Mesangial cell (primary cell): ENCODE data around the gene PYGO2. TPM values are rescaled to one million over a fixed set of nuclear protein-coding genes. Genes with fewer than 3 reads are reported as not detected.

Experiments
- total RNA-seq: library from RNA; depleted of rRNA; stranded (reverse); fragments of >200 nt; gene quantifications from 2 replicates; pipeline ENCODE4 v1.2.3, GENCODE V29; 2015

The PYGO2 gene, protein sequence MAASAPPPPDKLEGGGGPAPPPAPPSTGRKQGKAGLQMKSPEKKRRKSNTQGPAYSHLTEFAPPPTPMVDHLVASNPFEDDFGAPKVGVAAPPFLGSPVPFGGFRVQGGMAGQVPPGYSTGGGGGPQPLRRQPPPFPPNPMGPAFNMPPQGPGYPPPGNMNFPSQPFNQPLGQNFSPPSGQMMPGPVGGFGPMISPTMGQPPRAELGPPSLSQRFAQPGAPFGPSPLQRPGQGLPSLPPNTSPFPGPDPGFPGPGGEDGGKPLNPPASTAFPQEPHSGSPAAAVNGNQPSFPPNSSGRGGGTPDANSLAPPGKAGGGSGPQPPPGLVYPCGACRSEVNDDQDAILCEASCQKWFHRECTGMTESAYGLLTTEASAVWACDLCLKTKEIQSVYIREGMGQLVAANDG
- total RNA-seq = 21.0 and 27.5 TPM in 2 replicates

DNA sequence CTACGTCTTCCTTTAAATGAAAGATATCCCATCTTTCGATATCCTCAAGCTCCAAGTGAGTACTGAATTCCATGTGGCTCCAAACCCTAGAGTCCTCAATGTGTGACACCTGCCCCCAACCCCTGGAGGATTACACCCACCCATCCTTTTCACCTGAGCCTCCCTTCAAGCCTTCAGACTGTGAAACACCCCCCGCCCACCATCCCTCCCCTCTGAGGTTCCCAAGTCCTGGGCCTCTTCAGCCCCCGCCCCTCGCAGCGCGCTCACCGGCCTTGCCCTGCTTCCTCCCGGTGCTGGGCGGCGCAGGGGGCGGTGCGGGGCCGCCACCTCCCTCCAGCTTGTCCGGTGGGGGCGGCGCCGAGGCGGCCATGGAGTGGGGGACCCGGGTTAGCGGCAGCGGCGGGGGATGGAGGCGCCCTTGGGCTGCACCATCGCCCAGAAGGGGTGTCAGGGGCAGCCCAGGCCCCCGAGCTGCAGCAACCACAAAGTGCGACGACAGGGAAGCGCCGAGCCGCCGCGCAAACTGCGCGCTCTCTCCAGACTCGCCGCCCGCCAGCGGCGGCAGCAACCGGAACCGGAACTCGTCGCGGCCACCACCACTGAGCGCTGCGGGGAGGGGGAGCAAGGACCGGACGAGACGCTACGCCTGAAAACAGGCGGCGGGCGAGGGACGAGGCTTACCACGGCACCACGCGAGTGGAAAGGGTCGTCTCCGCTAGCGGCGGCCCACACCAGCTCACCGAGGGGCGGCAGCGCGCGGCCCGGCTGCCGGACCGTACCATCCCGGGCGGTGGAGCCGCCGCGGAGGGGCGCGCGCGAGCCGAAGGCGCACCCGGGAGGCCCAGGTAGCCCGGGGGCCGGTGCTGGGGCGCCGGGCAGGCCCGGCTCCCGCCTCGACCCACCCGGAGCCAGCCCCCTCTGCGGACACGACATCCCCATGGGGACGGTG, at the start of gene PYGO2:
TSS of gene PYGO2 (minus strand) at position 576 of the 949 bp plus-strand sequence. CDS start at position 370, 206 bp downstream.

DNA sequence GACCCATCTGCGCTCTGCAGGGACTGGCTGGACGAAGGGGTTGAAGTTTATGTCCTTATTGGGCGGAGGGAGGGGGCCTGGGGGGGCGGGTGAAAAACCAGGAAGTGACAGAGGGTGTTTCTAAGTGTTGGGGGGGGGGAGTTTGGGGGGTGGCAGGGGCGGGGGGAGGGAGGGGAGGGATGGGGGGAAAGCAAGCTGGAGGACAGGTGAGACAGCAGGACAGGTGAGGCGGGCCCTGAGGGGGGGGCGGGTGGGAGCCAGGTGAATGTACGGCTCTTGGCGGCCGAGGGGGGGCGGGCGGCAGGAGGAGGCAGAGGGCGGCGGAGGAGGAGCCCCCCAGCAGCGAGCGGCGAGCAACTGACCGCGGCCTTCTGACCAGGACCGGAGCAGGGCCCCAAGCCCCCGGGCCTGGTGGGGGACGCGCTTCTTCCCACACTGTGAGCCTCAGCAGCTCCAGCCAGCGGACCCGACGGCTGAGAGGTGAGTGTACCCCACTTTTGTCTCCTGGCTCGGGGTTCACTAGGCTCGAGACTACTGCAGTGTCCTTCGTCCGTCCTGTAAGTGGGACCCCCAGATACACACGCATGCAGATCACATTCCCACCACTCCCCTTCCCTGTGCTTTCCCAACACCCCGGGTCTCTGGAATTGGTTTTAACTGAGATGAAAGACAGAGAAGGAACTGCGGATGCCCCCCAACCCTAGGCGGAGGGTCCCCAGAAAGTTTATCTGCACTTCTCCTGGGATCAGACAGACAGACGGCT, 41.1 kb upstream of the PYGO2 start, which contains the start of gene ZBTB7B:
TSS of gene ZBTB7B (plus strand) at position 339 of the 763 bp plus-strand sequence. CDS start 11,859 bp downstream, outside the sequence.

DNA sequence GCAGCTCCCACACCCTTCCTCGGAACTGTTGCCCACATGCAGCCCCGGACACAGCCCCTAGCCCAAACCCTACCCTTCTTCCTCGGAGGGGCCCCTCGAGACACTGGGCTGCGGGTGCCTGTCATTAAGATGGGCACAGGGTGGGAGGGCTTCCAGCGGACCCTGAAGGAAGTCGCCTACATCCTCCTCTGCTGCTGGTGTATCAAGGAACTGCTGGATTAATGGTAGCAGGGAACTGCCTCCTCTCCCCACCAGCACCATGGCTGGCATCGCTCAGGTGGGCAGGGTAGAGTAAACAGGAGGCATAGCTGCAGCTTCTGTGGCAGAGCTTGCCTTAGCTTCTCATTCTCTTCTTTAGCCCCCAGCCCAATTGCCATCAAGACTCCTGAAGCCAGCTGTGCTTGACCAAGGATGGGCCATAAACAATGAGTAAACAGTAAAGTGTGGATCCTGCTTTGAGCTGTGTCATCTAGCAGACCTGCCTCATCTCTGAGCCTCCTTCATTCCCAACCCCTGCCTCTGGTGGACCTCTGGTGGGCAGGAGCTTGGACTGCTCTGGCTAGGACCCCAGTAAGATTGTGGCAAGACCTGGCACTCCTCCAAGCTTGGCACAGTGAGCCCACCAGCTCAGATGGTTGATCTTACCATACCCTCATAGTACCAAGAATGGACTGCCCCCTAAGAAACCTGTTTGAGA, 32.1 kb upstream of the PYGO2 start, which contains the start of gene LENEP:
TSS of gene LENEP (plus strand) at position 15 of the 697 bp plus-strand sequence. CDS start at position 37, 22 bp downstream.

DNA sequence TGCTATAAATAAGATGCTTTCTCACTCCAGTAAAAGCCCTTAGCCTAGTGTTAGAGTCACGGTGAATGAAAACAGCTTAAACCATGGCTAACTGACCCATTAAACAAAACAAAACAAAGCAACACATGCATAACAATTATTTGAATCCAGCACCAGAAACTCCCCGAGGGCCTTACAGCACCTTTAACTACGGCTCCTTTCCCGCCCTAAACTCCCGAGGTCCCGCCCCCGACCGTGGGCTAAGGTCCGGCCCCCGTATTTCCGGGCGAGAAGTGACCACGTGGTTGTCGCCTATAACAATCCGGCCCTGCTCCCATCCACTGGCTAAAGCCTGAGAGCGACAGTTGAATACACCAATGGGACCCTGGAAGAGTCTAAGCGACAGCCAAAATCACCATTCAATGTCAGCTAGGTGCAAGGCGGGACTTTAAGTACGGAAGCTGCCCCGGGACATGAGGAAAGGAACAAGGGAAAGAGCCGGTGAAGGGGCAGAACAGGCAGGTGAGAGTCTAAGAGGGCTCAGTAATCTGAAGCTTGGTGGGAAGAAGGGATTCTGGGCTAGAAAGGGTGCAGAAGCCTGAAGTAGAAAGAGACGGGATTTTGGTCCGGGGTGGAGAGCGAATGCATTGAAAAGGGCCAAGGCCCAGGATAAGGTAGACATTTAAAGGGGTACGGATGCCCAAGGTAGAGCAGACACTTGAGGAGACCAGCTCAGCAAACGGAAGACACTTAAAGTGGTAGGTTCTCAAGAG, 21.5 kb upstream of the PYGO2 start, which contains the start of gene FLAD1:
TSS of gene FLAD1 (plus strand) at position 448 of the 752 bp plus-strand sequence. CDS start 351 bp downstream, outside the sequence.

DNA sequence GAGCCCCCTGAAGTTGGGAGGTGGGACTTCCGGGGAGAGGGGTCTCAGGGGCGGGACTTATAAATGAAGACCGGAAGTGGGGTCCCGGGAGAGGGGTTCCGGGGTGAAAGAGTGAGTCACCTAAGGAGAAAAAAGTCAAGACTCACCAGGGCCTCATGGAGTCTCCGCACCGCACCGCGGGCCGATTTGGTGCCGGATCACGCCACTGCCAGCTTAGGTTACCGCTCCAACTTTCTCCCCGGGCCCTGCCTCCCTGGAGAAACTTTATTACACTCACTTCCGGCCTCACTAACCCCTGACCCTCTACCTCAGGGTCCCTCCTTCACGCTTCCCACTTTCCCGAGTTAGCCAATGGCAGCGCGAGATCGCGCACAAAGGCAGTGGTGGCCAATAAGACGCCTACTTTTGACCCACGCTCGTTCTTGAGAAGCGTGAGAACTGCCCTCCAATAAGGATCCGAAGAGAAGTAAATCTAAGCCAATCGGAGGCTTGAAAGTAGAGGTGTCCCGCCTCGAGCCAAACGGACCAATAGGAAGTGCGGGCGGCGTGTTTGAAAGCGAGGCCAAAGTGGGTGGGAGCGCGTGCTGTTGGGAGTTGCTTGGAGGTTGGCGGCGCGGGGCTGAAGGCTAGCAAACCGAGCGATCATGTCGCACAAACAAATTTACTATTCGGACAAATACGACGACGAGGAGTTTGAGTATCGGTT, 12.7 kb upstream of the PYGO2 start, which contains the start of gene CKS1B:
TSS of gene CKS1B (plus strand) at position 580 of the 706 bp plus-strand sequence. CDS start at position 645, 65 bp downstream.

DNA sequence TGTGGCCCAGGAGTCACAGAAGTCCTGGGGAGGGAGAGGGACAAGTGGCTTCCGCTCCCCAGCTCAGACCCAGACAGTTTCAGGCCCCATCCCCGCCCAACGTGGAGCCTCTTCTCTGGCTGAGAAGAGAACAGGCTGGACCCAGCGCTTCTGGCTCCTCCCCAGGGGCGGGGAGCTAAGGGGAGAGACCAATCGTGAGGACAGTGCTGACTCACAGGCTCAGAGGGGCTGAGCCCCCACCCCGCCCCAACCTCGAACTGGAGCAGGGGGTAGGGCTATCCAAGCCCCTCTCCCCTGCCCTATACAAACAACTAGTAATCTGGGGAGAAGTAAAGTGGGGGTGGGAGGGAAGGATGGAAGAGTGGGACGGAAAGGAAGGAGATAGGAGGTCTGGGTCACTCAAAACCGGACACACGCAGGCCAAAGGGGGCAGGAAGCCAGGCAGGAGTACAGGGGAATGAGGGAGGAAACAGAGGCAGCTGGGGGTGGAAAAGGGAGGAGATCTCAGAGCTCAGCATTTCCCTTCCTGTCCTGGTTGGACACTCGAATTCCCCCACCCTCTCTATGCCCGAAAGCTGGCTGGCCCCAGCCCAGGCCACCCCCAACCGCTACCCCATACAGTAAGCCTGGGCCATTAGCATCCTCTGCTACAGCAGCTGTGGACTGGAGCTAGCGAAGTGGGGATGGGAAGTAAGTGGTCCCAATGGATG, 9.2 kb upstream of the PYGO2 start, which contains the start of gene SHC1:
TSS of gene SHC1 (minus strand) at position 117 of the 710 bp plus-strand sequence. CDS start 221 bp downstream, outside the sequence.

DNA sequence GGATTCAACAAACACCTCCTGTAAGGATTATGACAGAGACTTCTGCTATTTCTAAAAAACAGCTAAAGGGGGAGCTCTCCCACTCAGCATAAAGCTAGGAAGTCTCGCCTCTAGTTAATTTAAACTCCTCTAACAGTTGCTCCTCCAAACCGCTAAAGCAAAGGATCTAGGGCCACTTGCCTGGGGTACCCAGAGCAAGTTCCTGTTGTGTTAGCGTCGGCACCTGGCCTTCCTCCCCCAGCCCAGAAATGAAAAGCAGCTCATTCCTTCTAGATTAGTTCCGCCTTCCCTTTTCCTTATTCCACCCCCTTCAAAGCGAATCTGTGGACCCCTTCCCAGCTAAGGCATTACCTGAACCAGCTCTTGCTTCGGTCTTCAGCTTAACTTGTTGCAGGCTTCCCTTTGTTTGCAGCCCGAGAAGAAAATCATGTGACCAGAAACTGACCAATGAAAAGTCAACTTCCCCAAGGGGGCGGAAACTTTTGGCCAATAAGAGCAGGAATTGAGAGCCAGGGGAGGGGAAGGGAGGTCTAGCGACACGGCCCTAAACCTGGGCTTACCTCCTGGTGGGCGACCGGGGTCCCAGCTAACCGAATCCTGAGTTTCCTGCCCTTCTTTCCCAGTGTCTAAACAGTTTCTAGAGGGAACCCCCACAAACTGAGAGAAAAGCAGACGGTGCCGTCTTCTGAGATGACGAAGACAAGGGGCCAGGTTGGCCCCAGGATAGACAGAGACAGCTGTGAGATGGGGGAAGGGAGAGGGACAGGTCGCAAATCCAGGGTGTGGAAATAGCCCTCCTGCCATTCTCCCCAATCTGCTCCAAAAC, 5.7 kb downstream of the PYGO2 start, which contains the start of gene PBXIP1:
TSS of gene PBXIP1 (minus strand) at position 382 of the 826 bp plus-strand sequence. CDS start 2,378 bp downstream, outside the sequence.

DNA sequence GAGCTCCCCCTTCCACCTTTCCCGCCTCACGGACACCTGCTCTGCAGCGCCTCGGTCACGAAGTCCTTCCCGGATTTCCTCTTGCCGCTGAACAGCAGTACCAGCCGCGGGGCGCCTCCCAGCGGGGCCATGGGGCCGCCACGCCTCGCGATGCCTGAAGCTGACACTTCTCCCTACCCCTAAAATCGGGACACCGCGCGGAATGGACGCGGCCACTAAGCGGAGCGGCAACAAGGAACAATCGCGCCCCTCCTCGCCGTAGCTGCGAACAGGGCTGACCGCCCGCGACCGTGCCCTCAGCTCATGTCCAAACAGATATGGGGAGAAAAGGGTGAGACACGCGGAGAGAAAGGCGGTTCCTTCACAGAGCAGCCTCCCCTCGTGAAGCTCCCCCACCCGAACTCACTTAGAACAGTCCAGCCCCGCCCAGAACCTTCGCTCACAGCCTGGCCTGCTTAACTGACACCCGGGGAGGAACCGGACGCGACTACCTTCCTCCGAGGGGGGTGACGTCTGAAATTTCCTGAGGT, 25.0 kb downstream of the PYGO2 start, which contains the start of gene PMVK:
TSS of gene PMVK (minus strand) at position 165 of the 530 bp plus-strand sequence. CDS start at position 131, 34 bp downstream.

Other genes starting within 250 kb of the PYGO2 start
- under 0.01 TPM in 2 replicates for gene KCNN3, start 91.5 kb downstream of the PYGO2 start, total RNA-seq
- gene PMVK, start 25.1 kb downstream of the PYGO2 start, total RNA-seq = 10.8 and 13.6 TPM in 2 replicates
- 19.6 and 134 TPM in 2 replicates for gene PBXIP1, start 5.7 kb downstream of the PYGO2 start, total RNA-seq
- 197 and 225 TPM in 2 replicates for gene SHC1, start 9.0 kb upstream of the PYGO2 start, total RNA-seq
- gene CKS1B, start 12.9 kb upstream of the PYGO2 start, total RNA-seq = 35.0 and 288 TPM in 2 replicates
- gene FLAD1, start 21.6 kb upstream of the PYGO2 start, total RNA-seq = 39.6 and 50.0 TPM in 2 replicates
- 0.89 TPM in 1 of 2 replicates, not detected in the other for gene LENEP, start 31.8 kb upstream of the PYGO2 start, total RNA-seq
- 19.1 and 23.5 TPM in 2 replicates for gene ZBTB7B, start 41.0 kb upstream of the PYGO2 start, total RNA-seq
- 0.13 TPM in 1 of 2 replicates, not detected in the other for gene DCST2, start 72.0 kb upstream of the PYGO2 start, total RNA-seq
- gene DCST1, start 72.0 kb upstream of the PYGO2 start, total RNA-seq = not detected in 2 replicates
- gene ADAM15, start 89.5 kb upstream of the PYGO2 start, total RNA-seq = 116 and 227 TPM in 2 replicates
- 13.5 and 17.6 TPM in 2 replicates for gene EFNA4, start 102.0 kb upstream of the PYGO2 start, total RNA-seq
- 0.98 and 4.3 TPM in 2 replicates for gene EFNA3, start 117.1 kb upstream of the PYGO2 start, total RNA-seq
- gene EFNA1, start 166.1 kb upstream of the PYGO2 start, total RNA-seq = 10.6 and 41.1 TPM in 2 replicates
- gene SLC50A1, start 174.1 kb upstream of the PYGO2 start, total RNA-seq = 42.0 and 45.3 TPM in 2 replicates
- gene DPM3, start 178.7 kb upstream of the PYGO2 start, total RNA-seq = 65.3 and 79.0 TPM in 2 replicates
- gene KRTCAP2, start 211.5 kb upstream of the PYGO2 start, total RNA-seq = 239 and 262 TPM in 2 replicates
- 6.0 and 11.2 TPM in 2 replicates for gene TRIM46, start 212.1 kb upstream of the PYGO2 start, total RNA-seq
- gene THBS3, start 246.1 kb upstream of the PYGO2 start, total RNA-seq = 10.3 and 67.4 TPM in 2 replicates
- 113 and 146 TPM in 2 replicates for gene MTX1, start 246.9 kb upstream of the PYGO2 start, total RNA-seq